DOHH2 (cell line): ENCODE results near the gene ZP3.
"Not testable (repeated sequence)": the region's sequence is repeated elsewhere in the genome, so short reads cannot be mapped to it uniquely, and the experiment has no call there.

ENCODE experiments used
- EZH2phosphoT487 ChIP-seq: fragments of 200-600 bp; sonication (generic); IDR thresholded peaks from 2 replicates; pipeline ENCODE4 v1.6.1; 2017; ENCODE audit warnings: borderline replicate concordance, mild to moderate bottlenecking, antibody characterized with exemption, low read length, moderate library complexity, mixed read lengths
- TF ChIP-seq, protein P1 (sequence below): fragments of 200-600 bp; sonication (generic); IDR thresholded peaks from one replicate; pipeline ENCODE4 v1.5.1; 2014; ENCODE audit warnings: antibody characterized with exemption, mild to moderate bottlenecking, low read depth, low read length; ENCODE audit not compliant: poor library complexity, severe bottlenecking

DNA sequence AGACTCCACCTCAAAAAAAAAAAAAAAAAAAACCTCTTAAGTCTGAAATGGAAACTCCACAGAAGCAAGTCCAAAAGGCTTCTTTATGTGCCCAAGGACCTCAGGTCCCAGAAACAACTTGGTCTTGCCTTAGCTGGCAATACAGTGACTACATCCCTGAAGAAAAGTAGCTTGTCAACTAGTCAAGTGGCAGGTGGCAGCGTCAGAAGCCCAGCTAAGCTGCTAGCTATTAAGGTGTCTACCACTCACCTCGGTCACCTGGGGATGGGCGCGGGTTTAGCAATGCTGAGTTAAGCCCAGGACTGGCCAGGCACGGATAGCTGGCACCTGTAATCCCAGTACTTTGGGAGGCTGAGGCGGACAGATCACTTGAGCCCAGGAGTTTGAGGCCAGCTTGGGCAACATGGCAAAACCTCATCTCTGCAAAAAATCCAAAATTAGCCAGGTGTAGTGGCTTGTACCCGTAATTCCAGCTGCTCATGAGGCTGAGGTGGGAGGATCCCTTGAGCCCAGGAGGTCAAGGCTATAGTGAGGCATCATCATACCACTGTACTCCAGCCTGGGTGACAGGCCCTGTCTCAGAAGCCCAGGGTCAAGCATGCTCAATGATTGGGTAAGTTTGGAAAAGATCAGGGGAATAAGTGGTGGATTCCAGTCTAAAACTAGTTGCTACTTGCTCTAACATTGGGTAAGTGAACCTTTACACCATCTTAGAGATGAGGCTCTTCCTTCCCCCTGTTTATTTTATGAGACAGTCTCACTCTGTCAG, 14.6 kb downstream of the ZP3 start:
- TF ChIP-seq, protein P1, sequence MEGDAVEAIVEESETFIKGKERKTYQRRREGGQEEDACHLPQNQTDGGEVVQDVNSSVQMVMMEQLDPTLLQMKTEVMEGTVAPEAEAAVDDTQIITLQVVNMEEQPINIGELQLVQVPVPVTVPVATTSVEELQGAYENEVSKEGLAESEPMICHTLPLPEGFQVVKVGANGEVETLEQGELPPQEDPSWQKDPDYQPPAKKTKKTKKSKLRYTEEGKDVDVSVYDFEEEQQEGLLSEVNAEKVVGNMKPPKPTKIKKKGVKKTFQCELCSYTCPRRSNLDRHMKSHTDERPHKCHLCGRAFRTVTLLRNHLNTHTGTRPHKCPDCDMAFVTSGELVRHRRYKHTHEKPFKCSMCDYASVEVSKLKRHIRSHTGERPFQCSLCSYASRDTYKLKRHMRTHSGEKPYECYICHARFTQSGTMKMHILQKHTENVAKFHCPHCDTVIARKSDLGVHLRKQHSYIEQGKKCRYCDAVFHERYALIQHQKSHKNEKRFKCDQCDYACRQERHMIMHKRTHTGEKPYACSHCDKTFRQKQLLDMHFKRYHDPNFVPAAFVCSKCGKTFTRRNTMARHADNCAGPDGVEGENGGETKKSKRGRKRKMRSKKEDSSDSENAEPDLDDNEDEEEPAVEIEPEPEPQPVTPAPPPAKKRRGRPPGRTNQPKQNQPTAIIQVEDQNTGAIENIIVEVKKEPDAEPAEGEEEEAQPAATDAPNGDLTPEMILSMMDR: not testable (repeated sequence)
- TF ChIP-seq EZH2phosphoT487: not testable (repeated sequence)
